ENCODE measurements around the gene UBE3A. TPM values are rescaled to one million over a fixed set of nuclear protein-coding genes. Genes with fewer than 3 reads are reported as not detected.

Gene UBE3A
- total and polyA plus RNA-seq, 9 of the 15 experiments (the other 6 are each of a cell fraction or from before 2014, with no cell fraction given), result 29.3 to 103 (median 60.2) TPM

GRCh38 chr15:25392806-25393205 lies 46.0 kb downstream of the UBE3A start:
- peaks cover 71% of the 10 kb centered on the region for H3K79me2 ChIP-seq (ENCODE audit: control insufficient read depth, insufficient read depth, low read length)
- H3K4me1 ChIP-seq (replicated peaks in 1 of 2; ENCODE audit: control insufficient read depth in 2 of 2, insufficient read depth in 2 of 2, low read length in 2 of 2), result no peaks in the 10 kb centered on the region
- H3K4me3 ChIP-seq, result no peak overlapping the region
- 0 out of 2 replicates have a peak, but pooled peaks cover 4% of the 10 kb centered on the region for H4K20me1 ChIP-seq (replicated peaks; ENCODE audit: control insufficient read depth, insufficient read depth, low read length)
- H3K9ac ChIP-seq (ENCODE audit: insufficient read depth in 1 of 2, low read depth in 2 of 2, low read length in 2 of 2), result no peak overlapping the region
- H3K27me3 ChIP-seq (ENCODE audit: control insufficient read depth in 2 of 2, insufficient read depth in 2 of 2, low read length in 2 of 2), result no peaks in the 10 kb centered on the region
- no peaks in the 10 kb centered on the region for H3K9me1 ChIP-seq (ENCODE audit: control insufficient read depth, insufficient read depth, low read length)
- TF ChIP-seq MYC (IDR thresholded peaks at IDR 0.05; ENCODE audit: low read depth, low read length), result no peak
- no peak for TF ChIP-seq MYC (CRISPR knock-in tag; IDR thresholded peaks at IDR 0.05; ENCODE audit: borderline replicate concordance, low read depth)
- no peak for TF ChIP-seq ZNF764 (CRISPR knock-in tag; IDR thresholded peaks at IDR 0.05; ENCODE audit: low read depth)
- TF ChIP-seq EHMT2 (IDR thresholded peaks at IDR 0.05), result no peak
- TF ChIP-seq CBX2 (IDR thresholded peaks at IDR 0.05; ENCODE audit: insufficient read depth, low read length, poor library complexity, severe bottlenecking), result no peak
- TF ChIP-seq MYNN (IDR thresholded peaks at IDR 0.05), result no peak
- TF ChIP-seq MYNN (CRISPR knock-in tag; IDR thresholded peaks at IDR 0.05), result no peak
- no peak for TF ChIP-seq NBN (IDR thresholded peaks at IDR 0.05; ENCODE audit: low read depth)
- TF ChIP-seq WHSC1 (IDR thresholded peaks at IDR 0.05; ENCODE audit: low read length), result no peak
- no peak for TF ChIP-seq CEBPG (CRISPR knock-in tag; IDR thresholded peaks at IDR 0.05)
- no peak for TF ChIP-seq CEBPG (tag; conservative IDR thresholded peaks at IDR 0.05 in 1 of 2, IDR thresholded peaks at IDR 0.05 in 1 of 2)
- H2AFZ ChIP-seq (ENCODE audit: low read depth, low read length), result no peak overlapping the region
- ChIA-PET CTCF (ENCODE audit: low intra/inter-chr PET ratio) (no interaction called here), POLR2A (no interaction called here)
- no peak for ATAC-seq
- no peak for FAIRE-seq
- no peaks in the 10 kb centered on the region for H3K9me3 ChIP-seq (replicated peaks; ENCODE audit: control insufficient read depth, insufficient read depth, low read depth, low read length)
- intact Hi-C loops (cut with micrococcal nuclease), result no loop called here
- DNase-seq (ENCODE audit: extremely low read depth in 1 of 4, low spot score in 3 of 4), result no peak
- 82% methylated on average over 3 of the region's 3 CpGs for WGBS (ENCODE audit: insufficient coverage, low coverage, missing lambda C conversion rate)
- peaks cover 61% of the 10 kb centered on the region for H3K36me3 ChIP-seq (ENCODE audit: control insufficient read depth, insufficient read depth, low read length)
- no TSS peak for BruUV-seq (replicated peaks)
- in situ Hi-C loops (cut with MboI), result no loop called here
- H3K4me2 ChIP-seq (ENCODE audit: insufficient read depth, low read length), result no peak overlapping the region
- H3K27ac ChIP-seq (ENCODE audit: extremely low read depth, low read depth, low read length), result no peak overlapping the region
